IMR-90 (cell line): ENCODE measurements around the gene DDX39A. TPM values are rescaled to one million over a fixed set of nuclear protein-coding genes. Genes with fewer than 3 reads are reported as not detected.

Experiments used
- ATAC-seq: fragments of 200-7000 bp; cut with Tn5 transposase; 2 replicates; pipeline ENCODE4 v1.9.1; 2020; ENCODE audit warnings: low read depth, mild to moderate bottlenecking, moderate library complexity
- BruUV-seq: library from RNA; stranded (reverse); fragments of 400-500 nt; replicated peaks from 2 replicates; lab custom pipeline; 2021; lab: Mats Ljungman, UMichigan
- CTCF ChIA-PET: fragments of 300-600 bp; formaldehyde crosslinking; extraction: SDS; loops from one replicate; lab custom pipeline; 2021; ENCODE audit warnings: antibody characterized with exemption; lab: Yijun Ruan, JAX
- POLR2A ChIA-PET: fragments of 300-600 bp; sonication (Branson Sonifier 250); formaldehyde crosslinking; loops from one replicate; lab custom pipeline; 2022; ENCODE audit warnings: antibody characterized with exemption; ENCODE audit not compliant: unreplicated experiment; lab: Charles Lee
- DNase-seq: peaks from one replicate; pipeline ENCODE4 v3.0.0; 2013
- H2AFZ ChIP-seq: replicated peaks from 2 replicates; pipeline ENCODE3; 2013; ENCODE audit warnings: low read length, mild to moderate bottlenecking; ENCODE audit not compliant: poor library complexity
- H2AK5ac ChIP-seq: 2 replicates; pipeline ENCODE4 v1.6.1; 2013; ENCODE audit warnings: low read depth, low read length, inconsistent platforms
- H2AK9ac ChIP-seq: replicated peaks from 2 replicates; pipeline ENCODE3; 2013; ENCODE audit warnings: mild to moderate bottlenecking, low read depth, low read length, moderate library complexity; ENCODE audit not compliant: poor library complexity
- H2BK120ac ChIP-seq: 2 replicates; pipeline ENCODE4 v1.6.1; 2013; ENCODE audit warnings: low read depth, low read length, inconsistent platforms
- H2BK15ac ChIP-seq: 3 replicates; pipeline ENCODE4 v1.6.1; 2013; ENCODE audit warnings: low read depth, low read length, inconsistent platforms
- H2BK20ac ChIP-seq: 2 replicates; pipeline ENCODE4 v1.6.1; 2013; ENCODE audit warnings: low read depth, mild to moderate bottlenecking, inconsistent platforms, low read length, moderate library complexity
- H2BK5ac ChIP-seq: 2 replicates; pipeline ENCODE4 v1.6.1; 2013; ENCODE audit warnings: mild to moderate bottlenecking, low read depth, low read length, inconsistent platforms; ENCODE audit not compliant: poor library complexity, severe bottlenecking
- H3K14ac ChIP-seq: replicated peaks from 2 replicates; pipeline ENCODE4 v1.6.1; 2013; ENCODE audit warnings: low read depth, low read length, inconsistent platforms
- H3K18ac ChIP-seq: 2 replicates; pipeline ENCODE4 v1.6.1; 2013; ENCODE audit warnings: low read depth, low read length, control low read depth
- H3K23ac ChIP-seq: 2 replicates; pipeline ENCODE4 v1.6.1; 2013; ENCODE audit warnings: low read depth, low read length, inconsistent platforms
- H3K27ac ChIP-seq: 2 replicates; pipeline ENCODE4 v1.5.1; 2013; ENCODE audit warnings: mild to moderate bottlenecking, control low read depth, low read length; ENCODE audit not compliant: insufficient read depth
- H3K27me3 ChIP-seq: 2 replicates; pipeline ENCODE4 v1.6.1; 2013; ENCODE audit warnings: low read length; ENCODE audit not compliant: control insufficient read depth, insufficient read depth
- H3K36me3 ChIP-seq: 2 replicates; pipeline ENCODE4 v1.6.1; 2013; ENCODE audit warnings: low read length, mixed read lengths; ENCODE audit not compliant: control insufficient read depth, insufficient read depth
- H3K4ac ChIP-seq: 2 replicates; pipeline ENCODE4 v1.6.1; 2013; ENCODE audit warnings: low read depth, low read length, inconsistent platforms
- H3K4me1 ChIP-seq: 2 replicates; pipeline ENCODE4 v1.6.1; 2013; ENCODE audit warnings: low read length, mixed read lengths; ENCODE audit not compliant: control insufficient read depth, insufficient read depth
- H3K4me2 ChIP-seq: 2 replicates; pipeline ENCODE4 v1.6.1; 2013; ENCODE audit warnings: low read depth, mild to moderate bottlenecking, control low read depth, low read length, moderate library complexity
- H3K4me3 ChIP-seq: 2 replicates; pipeline ENCODE4 v1.5.1; 2013; ENCODE audit warnings: low read depth, mild to moderate bottlenecking, control low read depth, low read length, moderate library complexity; ENCODE audit not compliant: insufficient read depth
- H3K56ac ChIP-seq: 2 replicates; pipeline ENCODE4 v1.6.1; 2013; ENCODE audit warnings: low read length, inconsistent platforms; ENCODE audit not compliant: insufficient read depth; ENCODE audit errors: extremely low read depth
- H3K79me1 ChIP-seq, 2 experiments: 2 replicates each; pipeline ENCODE4 v1.6.1; 2013; ENCODE audit warnings: low read length in 2 of 2, inconsistent platforms in 1 of 2, low read depth in 1 of 2
- H3K9ac ChIP-seq: 2 replicates; pipeline ENCODE4 v1.6.1; 2013; ENCODE audit warnings: low read depth, low read length, control low read depth
- H3K9me1 ChIP-seq: 2 replicates; pipeline ENCODE4 v1.6.1; 2013; ENCODE audit warnings: low read length, inconsistent platforms; ENCODE audit not compliant: insufficient read depth
- H3K9me3 ChIP-seq: 2 replicates; pipeline ENCODE4 v1.6.1; 2013; ENCODE audit warnings: low read length; ENCODE audit not compliant: control insufficient read depth, insufficient read depth
- H4K20me1 ChIP-seq: 2 replicates; pipeline ENCODE4 v1.6.1; 2013; ENCODE audit warnings: low read length, inconsistent platforms; ENCODE audit not compliant: insufficient read depth
- H4K5ac ChIP-seq: 2 replicates; pipeline ENCODE4 v1.6.1; 2013; ENCODE audit warnings: mild to moderate bottlenecking, low read depth, low read length, control low read depth
- H4K8ac ChIP-seq, 2 experiments: 2 replicates each; pipeline ENCODE4 v1.6.1; 2013; ENCODE audit warnings: low read depth in 2 of 2, low read length in 2 of 2, control low read depth in 1 of 2, inconsistent platforms in 1 of 2
- H4K91ac ChIP-seq: 2 replicates; pipeline ENCODE4 v1.6.1; 2013; ENCODE audit warnings: low read depth, low read length, inconsistent platforms; ENCODE audit not compliant: insufficient read depth
- BHLHE40 ChIP-seq: fragments of 150-350 bp; IDR thresholded peaks from 2 replicates; pipeline ENCODE4 v1.6.1; 2016; ENCODE audit warnings: mild to moderate bottlenecking, low read depth, low read length
- CEBPB ChIP-seq: IDR thresholded peaks from 2 replicates; pipeline ENCODE4 v1.6.1; 2012; ENCODE audit warnings: low read depth, low read length, improper control_type of control experiment
- CHD1 ChIP-seq: IDR thresholded peaks from 2 replicates; pipeline ENCODE4 v1.6.1; 2012; ENCODE audit warnings: low read depth, low read length, improper control_type of control experiment
- ELK1 ChIP-seq: fragments of 150-350 bp; IDR thresholded peaks from 2 replicates; pipeline ENCODE4 v1.6.1; 2016; ENCODE audit warnings: low read depth, mild to moderate bottlenecking, low read length, moderate library complexity, borderline replicate concordance
- FOS ChIP-seq: fragments of 150-350 bp; IDR thresholded peaks from 2 replicates; pipeline ENCODE4 v1.6.1; 2016; ENCODE audit warnings: low read depth, low read length
- MAFK ChIP-seq: IDR thresholded peaks from 2 replicates; pipeline ENCODE4 v1.6.1; 2012; ENCODE audit warnings: low read depth, low read length, improper control_type of control experiment
- MAZ ChIP-seq: IDR thresholded peaks from 2 replicates; pipeline ENCODE4 v1.6.1; 2012; ENCODE audit warnings: low read depth, mild to moderate bottlenecking, low read length, improper control_type of control experiment, moderate library complexity, borderline replicate concordance
- MXI1 ChIP-seq: IDR thresholded peaks from 2 replicates; pipeline ENCODE4 v1.6.1; 2012; ENCODE audit warnings: low read depth, mild to moderate bottlenecking, low read length, moderate library complexity, borderline replicate concordance
- NFE2L2 ChIP-seq: fragments of 150-350 bp; IDR thresholded peaks from 2 replicates; pipeline ENCODE4 v1.6.1; 2016; ENCODE audit warnings: low read depth, mild to moderate bottlenecking, low read length
- POLR2A ChIP-seq: IDR thresholded peaks from 2 replicates; pipeline ENCODE4 v1.6.1; 2012; ENCODE audit warnings: mild to moderate bottlenecking, low read depth, low read length
- RAD21 ChIP-seq: IDR thresholded peaks from 2 replicates; pipeline ENCODE4 v1.6.1; 2012; ENCODE audit warnings: low read length, improper control_type of control experiment
- RCOR1 ChIP-seq: IDR thresholded peaks from 2 replicates; pipeline ENCODE4 v1.6.1; 2012; ENCODE audit warnings: mild to moderate bottlenecking, low read length, improper control_type of control experiment; ENCODE audit not compliant: insufficient replicate concordance
- RFX5 ChIP-seq: IDR thresholded peaks from 2 replicates; pipeline ENCODE4 v1.8.0; 2012; ENCODE audit warnings: low read depth, mild to moderate bottlenecking, low read length, moderate library complexity
- SMC3 ChIP-seq: fragments of 150-350 bp; IDR thresholded peaks from 2 replicates; pipeline ENCODE4 v1.6.1; 2016; ENCODE audit warnings: low read depth, mild to moderate bottlenecking, antibody characterized with exemption, low read length, moderate library complexity
- USF2 ChIP-seq: fragments of 150-350 bp; IDR thresholded peaks from 2 replicates; pipeline ENCODE4 v1.6.1; 2017; ENCODE audit warnings: mild to moderate bottlenecking, antibody characterized with exemption, low read length, low read depth
- WGBS, 2 experiments: methylation state at CpG; one replicate each; pipeline versions ENCODE4 v1.1.5 to v1.1.7; 2013; ENCODE audit warnings: missing lambda C conversion rate in 2 of 2; ENCODE audit not compliant: insufficient read length in 1 of 2; ENCODE audit errors: extremely low coverage in 2 of 2; 5-methylcytosine and 5-hydroxymethylcytosine counted together
- dilution Hi-C: fragments of 300-500 bp; cut with HindIII; formaldehyde crosslinking; loops from one replicate; pipeline ENCODE4 v1.14.3; 2018; ENCODE audit warnings: low sequenced_read_pairs; ENCODE audit not compliant: unreplicated experiment
- in situ Hi-C: fragments of 300-500 bp; cut with MboI; formaldehyde crosslinking; loops from 3 replicates; pipeline ENCODE4 v1.14.3; 2019; ENCODE audit warnings: low sequenced_read_pairs, inconsistent platforms, mixed read lengths
- intact Hi-C: fragments of 100-400 bp; cut with micrococcal nuclease; formaldehyde crosslinking; loops from 2 replicates; pipeline ENCODE4 v1.10.0; 2022
- polyA plus RNA-seq, 3 experiments: library from polyadenylated mRNA; depleted of rRNA; stranded (reverse); fragments of >200 nt; gene quantifications; 2 replicates each; pipeline ENCODE4 v1.2.3, GENCODE V29; 2012; ENCODE audit warnings: low replicate concordance in 1 of 3
- total RNA-seq: library from RNA; depleted of rRNA; stranded (reverse); fragments of >200 nt; gene quantifications from 2 replicates; pipeline ENCODE4 v1.2.3, GENCODE V29; 2012
- TF ChIP-seq, protein P1 (sequence below): conservative IDR thresholded peaks from 2 replicates; pipeline ENCODE4 v1.5.1; 2012; ENCODE audit warnings: mild to moderate bottlenecking, low read depth, low read length, improper control_type of control experiment

The DDX39A gene
- total and polyA plus RNA-seq, 2 of the 4 experiments (the other 2 are of a cell fraction): 82.5 to 83.0 TPM

- no peak for DNase-seq
- no peak overlapping the region for H2BK5ac ChIP-seq
- dilution Hi-C loops (no loop called here), intact Hi-C loops (no loop called here), in situ Hi-C loops (no loop called here)
- no peak overlapping the region for H3K9ac ChIP-seq
- no peak overlapping the region for H3K14ac ChIP-seq
- H4K5ac ChIP-seq: no peak overlapping the region
- no peak overlapping the region for H3K4ac ChIP-seq
- H2BK20ac ChIP-seq: no peak overlapping the region
- H4K20me1 ChIP-seq: no peaks in the 10 kb centered on the region; the same call in 1 of the 2 replicates
- peak overlapping the region; percentile 2; the same call in 1 of the 2 replicates for H2AK5ac ChIP-seq
- H2BK120ac ChIP-seq: no peak overlapping the region
- ChIA-PET CTCF (no interaction called here), POLR2A (no interaction called here)
- H2AK9ac ChIP-seq: no peak overlapping the region
- TF ChIP-seq MXI1: no peak
- TF ChIP-seq FOS: no peak
- TF ChIP-seq ELK1: no peak
- TF ChIP-seq, protein P1, sequence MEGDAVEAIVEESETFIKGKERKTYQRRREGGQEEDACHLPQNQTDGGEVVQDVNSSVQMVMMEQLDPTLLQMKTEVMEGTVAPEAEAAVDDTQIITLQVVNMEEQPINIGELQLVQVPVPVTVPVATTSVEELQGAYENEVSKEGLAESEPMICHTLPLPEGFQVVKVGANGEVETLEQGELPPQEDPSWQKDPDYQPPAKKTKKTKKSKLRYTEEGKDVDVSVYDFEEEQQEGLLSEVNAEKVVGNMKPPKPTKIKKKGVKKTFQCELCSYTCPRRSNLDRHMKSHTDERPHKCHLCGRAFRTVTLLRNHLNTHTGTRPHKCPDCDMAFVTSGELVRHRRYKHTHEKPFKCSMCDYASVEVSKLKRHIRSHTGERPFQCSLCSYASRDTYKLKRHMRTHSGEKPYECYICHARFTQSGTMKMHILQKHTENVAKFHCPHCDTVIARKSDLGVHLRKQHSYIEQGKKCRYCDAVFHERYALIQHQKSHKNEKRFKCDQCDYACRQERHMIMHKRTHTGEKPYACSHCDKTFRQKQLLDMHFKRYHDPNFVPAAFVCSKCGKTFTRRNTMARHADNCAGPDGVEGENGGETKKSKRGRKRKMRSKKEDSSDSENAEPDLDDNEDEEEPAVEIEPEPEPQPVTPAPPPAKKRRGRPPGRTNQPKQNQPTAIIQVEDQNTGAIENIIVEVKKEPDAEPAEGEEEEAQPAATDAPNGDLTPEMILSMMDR: no peak
- no peak for TF ChIP-seq RAD21
- no peak for TF ChIP-seq RFX5
- TF ChIP-seq POLR2A: no peak
- no peak for TF ChIP-seq CHD1
- TF ChIP-seq NFE2L2: no peak
- TF ChIP-seq MAFK: no peak
- no peak for TF ChIP-seq BHLHE40
- no peak for TF ChIP-seq CEBPB
- TF ChIP-seq MAZ: no peak
- no peak for TF ChIP-seq RCOR1
- no peak for TF ChIP-seq USF2
- TF ChIP-seq SMC3: no peak
- H3K9me3 ChIP-seq: no peaks in the 10 kb centered on the region
- no peak overlapping the region for H3K23ac ChIP-seq
- H3K9me1 ChIP-seq: peaks cover 7% of the 10 kb centered on the region; the same call in 1 of the 2 replicates
- no peak overlapping the region for H4K8ac ChIP-seq
- H3K4me1 ChIP-seq: peaks cover 2% of the 10 kb centered on the region
- BruUV-seq: no TSS peak
- no peak overlapping the region for H3K18ac ChIP-seq
- H2BK15ac ChIP-seq: no peak overlapping the region
- no peaks in the 10 kb centered on the region for H3K36me3 ChIP-seq
- no peak for ATAC-seq
- no peak overlapping the region for H4K91ac ChIP-seq
- peaks cover 2% of the 10 kb centered on the region; the same call in 1 of the 2 replicates for H3K27me3 ChIP-seq
- H3K4me3 ChIP-seq: no peak overlapping the region
- H3K27ac ChIP-seq: no peak overlapping the region
- peaks cover 6 to 12% of the 10 kb centered on the region in 2 experiments; a peak in 3 of 4 replicates for H3K79me1 ChIP-seq
- no CpG with 5 or more reads among the region's 4 CpGs for WGBS, 2 experiments
- no peak overlapping the region for H3K56ac ChIP-seq
- no peak overlapping the region for H3K4me2 ChIP-seq
- H2AFZ ChIP-seq: no peak overlapping the region
Observed at GRCh38 chr19:14428882-14429416, 9.8 kb upstream of the DDX39A start.
